ENCODE results near the gene FBXO36.

Gene FBXO36

DNA sequence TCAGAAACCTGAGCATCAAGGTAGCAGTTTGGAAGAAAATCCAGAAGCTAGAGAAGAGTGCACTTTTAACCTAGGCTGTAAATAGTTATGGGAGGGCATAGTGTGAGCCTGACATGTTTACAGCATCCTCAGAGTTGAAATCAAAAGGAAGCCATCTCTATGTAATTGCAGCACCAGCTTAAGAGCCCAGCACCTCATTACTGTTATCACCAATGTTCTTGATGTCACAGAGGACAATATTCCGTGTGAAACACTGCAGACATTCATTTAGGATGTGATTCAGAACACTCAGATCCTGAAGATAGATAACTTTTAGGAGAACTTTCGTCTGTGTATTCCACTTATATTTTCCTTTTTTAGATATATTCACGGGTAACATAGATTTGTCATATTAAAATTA is 48.1 kb downstream of the FBXO36 start:
- no peak for DNase-seq

GRCh38 chr2:229971298-229971790 is 49.0 kb downstream of the FBXO36 start:
- DNase-seq = no peak

GRCh38 chr2:229974266-229974665 is 52.0 kb downstream of the FBXO36 start:
- DNase-seq = peak; percentile 69

GRCh38 chr2:229980431-229981184 is 58.3 kb downstream of the FBXO36 start:
- DNase-seq = peak; percentile 44

DNA sequence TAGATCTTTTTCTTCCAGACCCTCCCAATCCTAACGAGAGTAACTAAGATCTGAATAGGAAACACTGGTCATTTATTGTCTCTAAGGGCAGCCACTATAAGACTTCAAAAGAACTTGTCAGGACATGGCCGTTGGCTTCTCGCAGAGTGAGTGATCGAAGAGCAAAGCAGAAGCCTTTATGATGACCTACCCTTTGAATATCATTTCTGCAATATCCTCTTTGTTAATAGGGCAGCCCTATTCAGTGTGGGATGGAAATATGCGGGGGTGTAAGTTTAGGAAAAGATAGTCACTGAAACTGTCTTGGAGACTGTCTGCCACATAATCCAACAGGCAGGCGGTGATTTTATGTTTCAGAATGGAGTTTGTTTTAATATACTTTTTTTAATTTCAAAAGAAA is 70.9 kb downstream of the FBXO36 start:
- DNase-seq = no peak

DNA sequence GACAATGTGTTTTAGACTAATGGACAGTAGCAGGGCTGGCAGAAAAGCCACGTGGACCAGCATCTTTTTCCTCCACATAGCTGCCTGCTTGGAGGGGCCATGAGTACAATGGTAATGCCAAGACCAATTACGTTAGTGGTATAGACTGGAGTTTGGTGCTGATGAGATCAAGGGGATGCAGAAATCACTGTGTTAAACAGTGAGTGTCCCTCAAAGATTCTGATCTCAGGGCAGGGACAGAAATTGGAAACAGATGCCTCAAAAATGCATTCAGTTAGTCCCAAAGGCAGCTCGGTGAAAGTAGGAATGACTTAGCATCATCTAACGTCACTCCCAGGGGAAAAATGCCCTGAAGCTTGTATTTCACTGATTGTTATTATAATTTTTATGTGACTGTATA is 74.0 kb downstream of the FBXO36 start:
- DNase-seq = peak; percentile 82

DNA sequence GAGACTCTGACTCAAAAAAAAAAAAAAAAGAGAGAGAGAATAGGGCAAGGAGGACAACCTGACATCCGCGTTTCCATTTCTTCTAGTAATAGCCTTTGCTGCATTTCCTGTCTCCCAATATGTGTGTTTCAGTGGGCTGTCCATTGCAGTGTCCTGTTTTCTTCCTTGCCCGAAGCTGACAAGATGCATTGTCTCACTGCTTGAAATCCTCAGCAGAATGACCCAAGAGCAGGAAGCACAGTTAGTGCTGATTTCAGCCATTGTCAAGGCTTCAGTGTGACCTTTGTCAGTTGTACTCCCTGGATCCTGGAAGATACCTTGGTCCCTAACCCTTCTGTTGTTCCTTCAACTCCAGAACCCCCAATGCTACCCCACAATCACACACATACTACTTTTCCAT is 75.3 kb downstream of the FBXO36 start:
- no peak for DNase-seq

DNA sequence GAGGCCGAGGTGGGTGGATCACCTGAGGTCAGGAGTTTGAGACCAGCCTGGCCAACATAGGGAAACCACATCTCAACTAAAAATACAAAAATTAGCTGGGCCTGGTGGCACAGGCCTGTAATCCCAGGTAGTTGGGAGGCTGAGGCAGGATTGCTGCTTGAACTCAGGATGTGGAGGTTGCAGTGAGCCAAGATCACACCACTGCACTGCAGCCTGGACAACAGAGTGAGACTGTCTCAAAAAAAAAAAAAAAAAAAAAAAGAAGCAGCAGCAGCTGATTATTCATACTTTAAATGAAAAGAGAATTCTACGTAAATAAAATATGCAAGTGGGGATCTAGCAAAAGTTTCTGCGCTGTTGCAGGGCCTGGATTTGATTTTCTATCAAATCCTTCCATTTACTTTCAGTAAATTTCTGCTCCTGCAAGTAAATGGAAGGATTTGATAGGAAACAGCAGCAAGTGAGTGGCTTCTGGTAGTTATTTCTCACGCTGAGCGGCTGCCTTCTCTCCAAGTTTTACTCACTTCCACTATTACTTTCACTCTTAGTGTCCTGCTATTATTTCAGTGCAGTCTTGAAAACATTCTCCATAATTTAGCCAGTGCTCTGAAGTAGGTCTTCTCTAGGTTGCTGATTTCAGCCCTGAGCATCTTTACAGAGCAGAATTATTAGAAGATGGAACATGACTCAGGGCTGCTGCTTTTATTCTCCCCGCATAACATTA is 78.0 kb downstream of the FBXO36 start:
- DNase-seq = no peak

GRCh38 chr2:230007931-230008707 is 85.8 kb downstream of the FBXO36 start:
- peak; percentile 59 for DNase-seq

GRCh38 chr2:230008708-230009066 is 86.4 kb downstream of the FBXO36 start:
- DNase-seq = no peak

DNA sequence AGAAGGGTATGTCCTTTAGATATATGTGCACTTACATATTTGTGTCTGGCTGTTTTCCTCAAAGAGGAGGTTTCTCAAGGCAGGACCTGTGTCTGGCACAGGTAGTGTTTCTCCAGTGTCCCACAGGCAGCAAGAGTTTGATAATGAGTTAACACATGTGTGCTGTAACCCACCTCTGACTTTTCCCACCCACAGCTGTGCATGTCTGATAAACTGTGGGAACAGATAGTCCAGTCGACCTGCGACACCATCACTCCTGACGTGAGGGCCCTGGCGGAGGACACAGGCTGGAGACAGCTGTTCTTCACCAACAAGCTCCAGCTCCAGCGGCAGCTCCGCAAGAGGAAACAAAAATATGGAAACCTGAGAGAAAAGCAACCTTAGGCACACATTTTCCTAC is 88.2 kb downstream of the FBXO36 start:
- no peak for DNase-seq

GRCh38 chr2:230011617-230012016 is 89.3 kb downstream of the FBXO36 start:
- DNase-seq = peak; percentile 75

DNA sequence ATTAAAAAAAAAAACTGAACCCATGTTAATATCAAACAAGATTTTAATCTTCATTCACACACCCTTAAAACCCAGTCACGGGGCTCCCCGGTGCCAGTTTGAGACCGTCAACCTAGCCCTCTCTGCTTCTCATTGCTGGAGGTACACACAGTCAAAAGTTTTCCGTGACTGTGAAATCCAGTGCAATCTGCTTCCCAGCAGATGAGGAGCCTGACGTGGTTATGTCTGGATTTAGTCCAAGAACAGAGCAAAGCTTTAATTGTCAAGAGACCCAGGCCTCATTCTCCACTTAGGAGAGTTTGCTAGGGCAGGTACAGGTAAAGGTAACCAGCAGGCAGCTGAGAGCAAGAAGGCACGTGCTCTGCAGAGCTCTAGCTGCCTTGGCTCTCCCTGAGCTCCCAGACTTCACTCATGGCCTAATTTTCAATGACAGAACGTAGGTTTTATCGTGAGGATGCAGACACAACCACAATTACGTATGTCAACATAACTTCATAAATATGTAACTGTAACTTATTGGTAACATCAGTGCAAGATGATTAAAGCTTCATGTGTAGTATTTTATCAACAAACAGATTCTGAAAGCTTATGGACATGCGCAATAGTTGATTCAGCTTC is 90.1 kb downstream of the FBXO36 start:
- peak; percentile 21 for DNase-seq

DNA sequence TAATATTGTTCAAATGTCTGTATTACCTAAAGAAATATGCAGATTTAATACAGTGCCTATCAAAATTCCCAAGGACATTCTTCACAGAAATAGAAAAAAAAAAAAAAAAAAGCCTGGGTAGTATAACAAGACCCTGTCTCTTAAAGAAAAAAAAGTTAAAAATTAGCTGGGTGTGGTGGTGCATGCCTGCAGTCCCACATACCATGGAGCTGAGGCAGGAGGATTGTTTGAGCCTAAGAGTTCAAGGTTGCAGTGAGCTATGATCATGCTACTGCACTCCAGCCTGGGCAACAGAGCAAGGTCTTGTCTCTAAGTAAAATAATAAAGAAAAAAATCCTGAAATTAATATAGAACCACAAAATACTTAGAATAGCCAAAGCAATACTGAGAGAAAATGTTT is 94.5 kb downstream of the FBXO36 start:
- DNase-seq = peak; percentile 27

DNA sequence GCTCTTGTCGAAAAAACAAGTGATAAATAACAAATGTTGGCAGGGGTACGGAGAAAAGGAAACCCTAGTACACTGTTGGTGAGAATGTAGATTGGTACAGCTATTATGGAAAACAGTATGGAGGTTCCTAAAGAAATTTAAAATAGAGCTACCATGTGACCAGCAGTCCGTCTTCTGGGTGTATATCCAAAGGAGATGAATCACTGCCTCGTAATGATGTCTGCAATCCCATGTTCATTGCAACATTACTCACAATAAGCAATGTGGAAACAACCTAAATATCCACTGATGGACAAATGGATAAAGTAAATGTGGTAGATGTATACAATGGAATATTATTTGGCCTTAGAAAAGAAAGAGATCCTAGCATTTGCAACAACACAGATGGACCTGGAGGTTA is 95.8 kb downstream of the FBXO36 start:
- DNase-seq = peak; percentile 50

DNA sequence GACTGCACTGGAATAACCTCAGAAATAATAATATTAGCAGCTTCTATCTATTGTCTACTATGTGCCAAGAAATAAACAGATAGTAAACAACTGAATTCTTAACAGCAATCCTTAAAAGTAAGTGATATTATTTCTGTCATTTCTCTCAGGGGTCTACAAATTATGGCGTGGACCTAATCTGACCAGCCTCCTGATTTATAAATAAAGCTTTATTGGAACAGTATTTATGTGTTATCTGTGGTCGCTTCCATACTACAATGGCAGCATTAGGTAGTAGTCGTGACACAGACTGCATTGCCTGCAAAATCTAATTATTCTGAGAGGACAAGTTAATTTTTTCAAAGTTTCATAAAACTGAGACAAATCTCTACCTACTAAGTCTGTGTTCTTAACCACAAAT is 97.4 kb downstream of the FBXO36 start:
- DNase-seq = no peak

- DNase-seq = no peak
These were observed 101.0 kb downstream of the FBXO36 start for GRCh38 chr2:230023313-230023712.

- DNase-seq = no peak
These were observed 119.9 kb downstream of the FBXO36 start for GRCh38 chr2:230042195-230042594.

DNA sequence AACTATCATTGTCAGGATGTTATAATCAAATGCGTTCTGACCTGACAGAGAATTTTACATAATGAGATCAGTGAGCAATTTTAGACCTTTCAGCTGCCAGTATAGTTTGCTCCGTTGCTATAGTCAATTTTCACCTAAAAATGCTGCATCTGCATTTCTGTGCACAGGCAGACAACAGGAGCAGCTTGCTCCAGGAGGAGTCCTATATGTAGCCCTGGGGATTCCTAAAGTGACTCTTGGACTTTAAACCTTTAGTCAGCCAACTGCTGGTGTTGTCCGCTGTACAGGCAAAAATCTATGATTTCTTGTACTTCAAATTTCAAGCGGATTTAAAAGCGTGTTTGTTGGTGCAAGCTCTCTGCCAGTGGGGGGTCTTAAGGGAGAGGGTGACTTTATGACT is 120.7 kb downstream of the FBXO36 start:
- DNase-seq = no peak

- no peak for DNase-seq
These were observed 121.2 kb downstream of the FBXO36 start for GRCh38 chr2:230043461-230043860.

DNA sequence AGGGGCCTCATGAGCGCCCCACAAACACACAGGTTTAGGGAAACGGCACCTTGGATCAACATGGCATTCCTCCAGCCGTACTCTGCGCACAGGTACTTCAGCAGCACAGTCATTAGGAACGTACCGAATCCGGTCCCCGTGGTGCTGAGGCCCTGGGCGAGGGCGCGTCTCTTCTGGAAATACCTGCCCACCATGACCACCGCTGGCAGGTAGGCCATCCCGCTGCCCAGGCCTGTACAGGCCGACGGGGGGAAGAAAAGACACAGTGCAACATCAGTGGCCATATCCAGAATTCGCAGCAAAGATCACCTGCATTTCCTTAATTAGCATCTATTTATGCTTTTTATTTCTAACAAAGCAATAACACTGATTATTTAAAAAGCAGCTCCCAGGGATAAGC is 124.2 kb downstream of the FBXO36 start:
- DNase-seq = no peak

DNA sequence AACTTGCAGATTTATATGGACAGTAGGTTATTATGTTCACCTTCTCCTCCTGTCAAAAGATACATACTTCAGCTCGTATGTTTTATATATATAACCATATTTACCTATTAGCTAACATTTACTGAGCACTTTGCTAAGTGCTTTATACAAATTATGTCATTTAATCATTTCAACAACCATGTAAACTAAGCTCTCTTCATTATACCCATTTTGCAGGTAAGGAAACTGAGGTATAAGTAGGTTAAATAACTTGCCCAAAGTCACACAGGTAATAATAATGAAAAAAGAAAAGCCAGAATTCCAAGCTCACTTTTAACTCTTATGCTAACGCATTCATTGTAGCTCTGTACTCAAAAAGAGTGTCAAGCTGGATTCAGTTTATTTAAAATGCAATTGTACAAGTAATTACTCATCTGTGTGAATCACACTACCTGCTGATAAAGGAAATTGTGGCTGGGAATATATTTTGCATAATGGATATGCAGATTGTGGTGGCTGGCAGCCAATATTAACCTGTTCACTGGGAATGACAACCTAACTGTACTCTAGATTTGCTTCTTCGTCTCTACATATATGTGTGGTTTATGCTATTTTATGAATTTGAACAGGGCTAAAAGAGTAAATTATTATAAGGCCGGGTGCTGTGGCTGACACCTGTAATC is 125.8 kb downstream of the FBXO36 start:
- no peak for DNase-seq
